ENCODE measurements around the gene HBEGF.

The HBEGF gene

GRCh38 chr5:140366589-140367255, 20.3 kb upstream of the HBEGF start:
- no peak overlapping the region for H3K9ac ChIP-seq (ENCODE audit: low read length)
- H4K20me1 ChIP-seq (ENCODE audit: insufficient read depth, low read length) = no peaks in the 10 kb centered on the region
- H3K27ac ChIP-seq (ENCODE audit: low read depth, low read length, poor library complexity, severe bottlenecking) = no peak overlapping the region
- no peaks in the 10 kb centered on the region for H3F3A ChIP-seq (ENCODE audit: insufficient read depth, low read length)
- no peak overlapping the region for H3K4me2 ChIP-seq (ENCODE audit: low read length)
- H3K4me3 ChIP-seq (ENCODE audit: low read depth, low read length, poor library complexity, severe bottlenecking) = no peak overlapping the region
- H2AFZ ChIP-seq (ENCODE audit: low read length) = no peak overlapping the region
- H3K9me3 ChIP-seq (ENCODE audit: low read length) = no peaks in the 10 kb centered on the region
- no peak for TF ChIP-seq CTCF (IDR thresholded peaks at IDR 0.05; ENCODE audit: low read length)
- TF ChIP-seq EZH2 (IDR thresholded peaks at IDR 0.05; ENCODE audit: borderline replicate concordance, low read length) = no peak
- no peaks in the 10 kb centered on the region for H3K79me2 ChIP-seq (ENCODE audit: insufficient read depth, low read length)
- peaks cover 4% of the 10 kb centered on the region for H3K4me1 ChIP-seq (ENCODE audit: insufficient read depth, low read length, severe bottlenecking)
- H3K36me3 ChIP-seq (ENCODE audit: insufficient read depth, low read length) = no peaks in the 10 kb centered on the region
- H3K9me2 ChIP-seq (ENCODE audit: low read depth, low read length) = no peaks in the 10 kb centered on the region
- no peaks in the 10 kb centered on the region for H3K27me3 ChIP-seq (ENCODE audit: insufficient read depth, low read length)

- Histone ChIP-seq H3K9me2 (ENCODE audit: low read depth, low read length) (no peaks in the 10 kb centered on the region), H3K4me3 (ENCODE audit: low read depth, low read length, poor library complexity, severe bottlenecking) (no peak overlapping the region), H3K79me2 (ENCODE audit: insufficient read depth, low read length) (no peaks in the 10 kb centered on the region), H3K9me3 (ENCODE audit: low read length) (no peaks in the 10 kb centered on the region), H4K20me1 (ENCODE audit: insufficient read depth, low read length) (no peaks in the 10 kb centered on the region), H2AFZ (ENCODE audit: low read length) (no peak overlapping the region), H3K4me2 (ENCODE audit: low read length) (no peak overlapping the region), H3K27me3 (ENCODE audit: insufficient read depth, low read length) (no peaks in the 10 kb centered on the region), H3K27ac (ENCODE audit: low read depth, low read length, poor library complexity, severe bottlenecking) (no peak overlapping the region), H3F3A (ENCODE audit: insufficient read depth, low read length) (no peaks in the 10 kb centered on the region), H3K4me1 (ENCODE audit: insufficient read depth, low read length, severe bottlenecking) (peaks cover 4% of the 10 kb centered on the region), H3K36me3 (ENCODE audit: insufficient read depth, low read length) (no peaks in the 10 kb centered on the region), H3K9ac (ENCODE audit: low read length) (no peak overlapping the region)
- TF ChIP-seq CTCF (IDR thresholded peaks at IDR 0.05; ENCODE audit: low read length) (no peak), EZH2 (IDR thresholded peaks at IDR 0.05; ENCODE audit: borderline replicate concordance, low read length) (no peak)
These were observed 19.5 kb upstream of the HBEGF start for GRCh38 chr5:140365941-140366340.

GRCh38 chr5:140365282-140365681, 18.9 kb upstream of the HBEGF start:
- H3K27me3 ChIP-seq (ENCODE audit: insufficient read depth, low read length) = no peaks in the 10 kb centered on the region
- peaks cover 4% of the 10 kb centered on the region for H3K4me1 ChIP-seq (ENCODE audit: insufficient read depth, low read length, severe bottlenecking)
- TF ChIP-seq CTCF (IDR thresholded peaks at IDR 0.05; ENCODE audit: low read length) (no peak), EZH2 (IDR thresholded peaks at IDR 0.05; ENCODE audit: borderline replicate concordance, low read length) (no peak)
- H2AFZ ChIP-seq (ENCODE audit: low read length) = no peak overlapping the region
- H4K20me1 ChIP-seq (ENCODE audit: insufficient read depth, low read length) = no peaks in the 10 kb centered on the region
- H3K4me3 ChIP-seq (ENCODE audit: low read depth, low read length, poor library complexity, severe bottlenecking) = no peak overlapping the region
- H3K36me3 ChIP-seq (ENCODE audit: insufficient read depth, low read length) = no peaks in the 10 kb centered on the region
- no peak overlapping the region for H3K9ac ChIP-seq (ENCODE audit: low read length)
- no peak overlapping the region for H3K27ac ChIP-seq (ENCODE audit: low read depth, low read length, poor library complexity, severe bottlenecking)
- no peaks in the 10 kb centered on the region for H3F3A ChIP-seq (ENCODE audit: insufficient read depth, low read length)
- H3K4me2 ChIP-seq (ENCODE audit: low read length) = no peak overlapping the region
- H3K9me2 ChIP-seq (ENCODE audit: low read depth, low read length) = no peaks in the 10 kb centered on the region
- H3K79me2 ChIP-seq (ENCODE audit: insufficient read depth, low read length) = no peaks in the 10 kb centered on the region
- H3K9me3 ChIP-seq (ENCODE audit: low read length) = no peaks in the 10 kb centered on the region
